Osteoblast (primary cell): ENCODE results near the gene CNPY2. TPM values are rescaled to one million over a fixed set of nuclear protein-coding genes. Genes with fewer than 3 reads are reported as not detected.
A peak's percentile ranks its signal among the peaks of the same experiment; 100 is the strongest.

ENCODE experiments used
- DNase-seq: peaks from one replicate; pipeline ENCODE4 v3.0.0; 2011; ENCODE audit warnings: low spot score, mixed read lengths; ENCODE audit not compliant: insufficient read length; ENCODE audit errors: missing footprints
- H2AFZ ChIP-seq: 2 replicates; pipeline ENCODE4 v1.6.0; 2011; ENCODE audit warnings: mild to moderate bottlenecking, low read length
- H3K27ac ChIP-seq: 2 replicates; pipeline ENCODE4 v1.5.1; 2011; ENCODE audit warnings: mild to moderate bottlenecking, low read depth, low read length, moderate library complexity
- H3K27me3 ChIP-seq: 2 replicates; pipeline ENCODE4 v1.6.0; 2012; ENCODE audit warnings: mild to moderate bottlenecking, control low read depth, inconsistent platforms, low read length, moderate library complexity; ENCODE audit not compliant: insufficient read depth
- H3K36me3 ChIP-seq: 2 replicates; pipeline ENCODE4 v1.5.1; 2011; ENCODE audit warnings: mild to moderate bottlenecking, low read length, control low read depth, moderate library complexity; ENCODE audit not compliant: insufficient read depth
- H3K4me1 ChIP-seq: 2 replicates; pipeline ENCODE4 v1.5.1; 2011; ENCODE audit warnings: mild to moderate bottlenecking, low read length, control low read depth, moderate library complexity; ENCODE audit not compliant: insufficient read depth
- H3K4me2 ChIP-seq: 2 replicates; pipeline ENCODE4 v1.6.0; 2011; ENCODE audit warnings: mild to moderate bottlenecking, low read length; ENCODE audit not compliant: insufficient read depth
- H3K4me3 ChIP-seq: fragments of 200-600 bp; sonication (generic); 3 replicates; pipeline ENCODE4 v1.5.1; 2012; ENCODE audit warnings: mild to moderate bottlenecking, low read length, inconsistent platforms; ENCODE audit not compliant: insufficient read depth
- H3K79me2 ChIP-seq: 2 replicates; pipeline ENCODE4 v1.6.0; 2012; ENCODE audit warnings: mild to moderate bottlenecking, low read length, control low read depth, inconsistent platforms; ENCODE audit not compliant: insufficient read depth
- H3K9me3 ChIP-seq: 2 replicates; pipeline ENCODE4 v1.5.1; 2011; ENCODE audit warnings: low read depth, low read length, control low read depth
- H4K20me1 ChIP-seq: 2 replicates; pipeline ENCODE4 v1.6.0; 2012; ENCODE audit warnings: mild to moderate bottlenecking, low read length, control low read depth; ENCODE audit not compliant: insufficient read depth
- total RNA-seq: library from RNA; depleted of rRNA; stranded (reverse); fragments of >200 nt; gene quantifications from 2 replicates; pipeline ENCODE4 v1.2.3, GENCODE V29; 2012
- TF ChIP-seq, protein P1 (sequence below): IDR thresholded peaks from 2 replicates; pipeline ENCODE4 v1.5.1; 2011; ENCODE audit warnings: mild to moderate bottlenecking, low read depth, low read length, moderate library complexity; ENCODE audit errors: extremely low read depth

The CNPY2 gene
- total RNA-seq, 1 donor, result 82.5 TPM

DNA sequence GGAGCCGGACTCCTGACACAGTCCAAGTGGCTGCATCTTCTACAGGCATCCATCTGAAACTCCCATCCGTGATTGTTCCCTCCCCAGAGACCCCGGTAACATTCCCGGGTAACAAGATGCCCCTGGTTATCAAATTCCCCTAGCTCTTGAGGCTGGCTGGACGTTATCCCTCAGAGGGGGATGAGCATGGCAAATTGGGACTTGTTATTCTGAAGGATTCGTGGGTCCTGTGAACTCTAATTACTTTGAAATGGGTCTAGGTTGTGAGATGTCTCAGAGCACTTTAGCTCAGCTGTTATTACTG lies 18.7 kb upstream of the CNPY2 start:
- Histone ChIP-seq H3K9me3 (no peaks in the 10 kb centered on the region), H2AFZ (peak overlapping the region; percentile 95), H3K4me1 (peaks cover 18% of the 10 kb centered on the region), H3K4me3 (peak overlapping the region; percentile 77), H3K27ac (peak overlapping the region; percentile 100), H3K4me2 (peak overlapping the region; percentile 96), H3K27me3 (no peaks in the 10 kb centered on the region), H3K36me3 (no peaks in the 10 kb centered on the region), H3K79me2 (peaks cover 2% of the 10 kb centered on the region), H4K20me1 (no peaks in the 10 kb centered on the region)
- TF ChIP-seq, protein P1, sequence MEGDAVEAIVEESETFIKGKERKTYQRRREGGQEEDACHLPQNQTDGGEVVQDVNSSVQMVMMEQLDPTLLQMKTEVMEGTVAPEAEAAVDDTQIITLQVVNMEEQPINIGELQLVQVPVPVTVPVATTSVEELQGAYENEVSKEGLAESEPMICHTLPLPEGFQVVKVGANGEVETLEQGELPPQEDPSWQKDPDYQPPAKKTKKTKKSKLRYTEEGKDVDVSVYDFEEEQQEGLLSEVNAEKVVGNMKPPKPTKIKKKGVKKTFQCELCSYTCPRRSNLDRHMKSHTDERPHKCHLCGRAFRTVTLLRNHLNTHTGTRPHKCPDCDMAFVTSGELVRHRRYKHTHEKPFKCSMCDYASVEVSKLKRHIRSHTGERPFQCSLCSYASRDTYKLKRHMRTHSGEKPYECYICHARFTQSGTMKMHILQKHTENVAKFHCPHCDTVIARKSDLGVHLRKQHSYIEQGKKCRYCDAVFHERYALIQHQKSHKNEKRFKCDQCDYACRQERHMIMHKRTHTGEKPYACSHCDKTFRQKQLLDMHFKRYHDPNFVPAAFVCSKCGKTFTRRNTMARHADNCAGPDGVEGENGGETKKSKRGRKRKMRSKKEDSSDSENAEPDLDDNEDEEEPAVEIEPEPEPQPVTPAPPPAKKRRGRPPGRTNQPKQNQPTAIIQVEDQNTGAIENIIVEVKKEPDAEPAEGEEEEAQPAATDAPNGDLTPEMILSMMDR, result no peak
- no peak for DNase-seq

DNA sequence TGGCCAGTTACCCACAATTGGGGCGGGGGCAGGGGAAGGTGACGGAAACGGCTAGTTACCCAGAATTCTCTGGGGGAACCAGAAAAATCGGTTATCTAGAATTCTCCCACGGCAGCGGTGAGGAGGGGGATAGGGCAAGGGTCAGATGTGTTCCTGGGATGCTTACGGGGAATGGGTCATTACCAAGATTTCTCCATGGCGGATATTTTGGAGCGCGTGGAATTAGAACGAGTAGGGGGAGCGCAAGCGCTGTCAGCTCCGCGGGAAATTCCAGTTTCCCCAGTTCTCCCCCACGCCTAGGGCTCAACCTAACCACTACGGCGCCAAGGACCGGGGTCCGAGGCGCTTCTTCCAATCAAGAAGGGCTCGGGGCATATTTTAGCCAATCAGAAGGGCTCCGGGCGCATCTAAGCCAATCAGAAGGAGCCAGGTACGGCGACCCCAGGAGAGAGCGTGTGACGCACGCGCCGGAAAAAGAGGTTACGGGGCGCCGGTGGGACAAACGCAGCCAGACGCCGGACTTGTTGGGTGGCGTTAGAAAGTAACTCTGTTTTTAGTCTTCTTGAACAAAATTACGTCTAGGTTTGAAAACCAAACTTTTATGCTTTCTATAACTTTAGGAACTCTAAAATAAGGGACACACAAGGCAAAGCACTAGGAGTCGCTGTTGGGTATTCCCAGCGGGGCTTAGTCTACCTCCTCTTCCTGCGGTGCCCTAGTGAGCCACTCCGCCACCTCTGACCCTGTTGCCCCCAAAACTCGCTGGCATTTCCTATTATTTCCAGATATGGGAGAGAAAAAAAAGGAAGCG lies 18.1 kb upstream of the CNPY2 start, which contains the start of gene PAN2:
PAN2 (minus strand) TSS at position 322 of the 811 bp plus-strand sequence. CDS start 906 bp downstream, outside the sequence.
- H4K20me1 ChIP-seq, result no peaks in the 10 kb centered on the region
- peaks cover 2% of the 10 kb centered on the region for H3K79me2 ChIP-seq
- no peaks in the 10 kb centered on the region for H3K27me3 ChIP-seq
- peak within 1 kb of the TSS; percentile 100 for H3K27ac ChIP-seq
- H3K4me2 ChIP-seq, result peak within 1 kb of the TSS; percentile 96
- peak within 1 kb of the TSS; percentile 95 for H2AFZ ChIP-seq
- peaks cover 18% of the 10 kb centered on the region for H3K4me1 ChIP-seq
- peak within 1 kb of the TSS; percentile 77 for H3K4me3 ChIP-seq
- TF ChIP-seq, protein P1, result peak; percentile 79
- H3K9me3 ChIP-seq, result no peaks in the 10 kb centered on the region
- no peaks in the 10 kb centered on the region for H3K36me3 ChIP-seq
- DNase-seq, result peak; percentile 99

DNA sequence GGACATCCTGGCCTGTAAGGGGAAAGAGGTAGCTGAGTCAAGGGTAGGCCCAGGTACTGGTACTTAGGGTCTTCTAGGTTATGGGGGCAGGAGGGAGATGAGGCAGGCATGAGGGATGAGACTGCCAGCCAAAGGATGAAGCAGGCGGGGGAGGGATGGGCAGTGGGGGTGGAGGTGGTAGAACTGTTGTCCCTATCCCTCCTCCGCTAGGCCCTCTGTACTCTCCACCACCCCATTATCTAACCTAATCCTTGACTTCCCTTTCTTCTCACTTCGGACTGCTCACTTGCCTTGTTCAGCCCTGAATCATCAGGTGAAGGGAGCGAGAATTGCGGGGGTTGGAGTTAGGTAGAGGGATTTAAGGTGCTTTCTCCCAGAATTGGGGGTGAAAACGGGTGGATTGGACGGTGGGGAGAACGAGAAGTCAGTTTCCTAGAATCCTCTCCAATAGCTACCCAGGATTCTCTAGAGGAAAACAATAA lies 17.4 kb upstream of the CNPY2 start:
- peak overlapping the region; percentile 96 for H3K4me2 ChIP-seq
- H3K36me3 ChIP-seq, result no peaks in the 10 kb centered on the region
- H3K4me3 ChIP-seq, result peak overlapping the region; percentile 77
- peak overlapping the region; percentile 95 for H2AFZ ChIP-seq
- TF ChIP-seq, protein P1, result no peak
- peak; percentile 75 for DNase-seq
- peaks cover 2% of the 10 kb centered on the region for H3K79me2 ChIP-seq
- peaks cover 18% of the 10 kb centered on the region for H3K4me1 ChIP-seq
- H4K20me1 ChIP-seq, result no peaks in the 10 kb centered on the region
- H3K9me3 ChIP-seq, result no peaks in the 10 kb centered on the region
- peak overlapping the region; percentile 100 for H3K27ac ChIP-seq
- no peaks in the 10 kb centered on the region for H3K27me3 ChIP-seq

DNA sequence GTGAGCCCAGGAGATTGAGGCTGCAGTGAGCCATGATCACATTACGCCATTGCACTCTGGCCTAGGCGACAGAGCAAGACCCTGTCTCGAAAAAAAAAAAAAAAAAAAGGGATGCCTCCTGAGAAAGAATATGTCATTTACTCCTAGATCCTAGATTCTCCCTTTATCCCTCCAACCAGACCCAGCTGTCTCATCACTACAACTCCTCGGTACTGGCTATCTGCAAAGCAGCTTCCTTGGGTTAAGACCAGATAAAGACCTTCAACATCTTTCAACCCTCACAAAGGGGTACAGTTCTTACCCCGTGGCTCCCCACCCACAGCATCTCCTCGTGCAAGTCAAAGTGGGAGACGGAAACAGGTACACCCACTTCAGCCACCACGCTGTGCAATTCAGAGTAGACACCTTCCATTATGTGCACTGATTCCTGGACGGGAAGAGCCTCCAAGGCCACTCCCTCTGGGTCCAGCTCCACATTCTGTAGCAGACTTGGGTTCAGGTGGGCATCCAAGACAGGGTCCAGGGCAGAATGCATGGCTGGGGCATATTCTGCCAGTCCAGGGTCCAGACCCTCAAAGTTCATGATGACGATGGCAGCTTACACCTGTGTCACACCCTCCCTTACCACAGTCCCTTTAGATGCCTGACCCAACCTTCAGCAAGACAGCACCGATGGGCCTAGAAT lies 16.9 kb upstream of the CNPY2 start:
- H4K20me1 ChIP-seq, result no peaks in the 10 kb centered on the region
- H3K27me3 ChIP-seq, result no peaks in the 10 kb centered on the region
- H3K27ac ChIP-seq, result peak overlapping the region; percentile 100
- peak overlapping the region; percentile 77 for H3K4me3 ChIP-seq
- peaks cover 2% of the 10 kb centered on the region for H3K36me3 ChIP-seq
- H3K4me1 ChIP-seq, result peaks cover 18% of the 10 kb centered on the region
- H2AFZ ChIP-seq, result peak overlapping the region; percentile 95
- DNase-seq, result no peak
- peak overlapping the region; percentile 96 for H3K4me2 ChIP-seq
- peaks cover 2% of the 10 kb centered on the region for H3K79me2 ChIP-seq
- H3K9me3 ChIP-seq, result no peaks in the 10 kb centered on the region
- TF ChIP-seq, protein P1, result no peak
